ENCODE measurements around the gene CSPG4. TPM values are rescaled to one million over a fixed set of nuclear protein-coding genes. Genes with fewer than 3 reads are reported as not detected.

The CSPG4 gene
- total and polyA plus RNA-seq, 2 donors (not counting 3 experiments of a cell fraction or from before 2014, with no cell fraction given): not detected

- H3K27me3 ChIP-seq (ENCODE audit: control insufficient read depth in 2 of 2, insufficient read depth in 2 of 2, low read length in 2 of 2): peaks cover 13 to 17% of the 10 kb centered on the region in 2 experiments
- CTCF ChIA-PET: interaction anchor here (1.1 kb wide), 1 partner anchor 10 kb away, joined by 5 read pairs; no protein-coding TSS in a partner anchor
- FAIRE-seq (no peak), DNase-seq (ENCODE audit: low read depth, low spot score) (no peak)
- no peaks in the 10 kb centered on the region for H3K79me2 ChIP-seq (ENCODE audit: control insufficient read depth, insufficient read depth, low read length)
- intact Hi-C loops (cut with micrococcal nuclease): no loop called here
- BruUV-seq (replicated peaks): no TSS peak
- H4K20me1 ChIP-seq (replicated peaks; ENCODE audit: control insufficient read depth, extremely low read depth, insufficient read depth, low read length): no peaks in the 10 kb centered on the region
- no peaks in the 10 kb centered on the region for H3K36me3 ChIP-seq (ENCODE audit: control insufficient read depth in 2 of 2, extremely low read depth in 1 of 2, insufficient read depth in 2 of 2, low read length in 2 of 2)
- H3K9me1 ChIP-seq (replicated peaks; ENCODE audit: control insufficient read depth, extremely low read depth, insufficient read depth, low read length): no peaks in the 10 kb centered on the region
- H3K9me3 ChIP-seq (replicated peaks; ENCODE audit: control insufficient read depth, insufficient read depth, low read length): no peaks in the 10 kb centered on the region
- H3K27ac ChIP-seq (ENCODE audit: insufficient read depth, low read depth, low read length): no peak overlapping the region
- no peak overlapping the region for H3K4me2 ChIP-seq (ENCODE audit: insufficient read depth, low read length)
- POLR2A ChIA-PET: no interaction called here
- H3K4me1 ChIP-seq (ENCODE audit: control insufficient read depth, extremely low read depth, insufficient read depth, low read length): no peaks in the 10 kb centered on the region
- TF ChIP-seq POLR2AphosphoS5 (IDR thresholded peaks at IDR 0.05; ENCODE audit: insufficient read depth, low read depth, low read length): no peak
- TF ChIP-seq, protein P1, sequence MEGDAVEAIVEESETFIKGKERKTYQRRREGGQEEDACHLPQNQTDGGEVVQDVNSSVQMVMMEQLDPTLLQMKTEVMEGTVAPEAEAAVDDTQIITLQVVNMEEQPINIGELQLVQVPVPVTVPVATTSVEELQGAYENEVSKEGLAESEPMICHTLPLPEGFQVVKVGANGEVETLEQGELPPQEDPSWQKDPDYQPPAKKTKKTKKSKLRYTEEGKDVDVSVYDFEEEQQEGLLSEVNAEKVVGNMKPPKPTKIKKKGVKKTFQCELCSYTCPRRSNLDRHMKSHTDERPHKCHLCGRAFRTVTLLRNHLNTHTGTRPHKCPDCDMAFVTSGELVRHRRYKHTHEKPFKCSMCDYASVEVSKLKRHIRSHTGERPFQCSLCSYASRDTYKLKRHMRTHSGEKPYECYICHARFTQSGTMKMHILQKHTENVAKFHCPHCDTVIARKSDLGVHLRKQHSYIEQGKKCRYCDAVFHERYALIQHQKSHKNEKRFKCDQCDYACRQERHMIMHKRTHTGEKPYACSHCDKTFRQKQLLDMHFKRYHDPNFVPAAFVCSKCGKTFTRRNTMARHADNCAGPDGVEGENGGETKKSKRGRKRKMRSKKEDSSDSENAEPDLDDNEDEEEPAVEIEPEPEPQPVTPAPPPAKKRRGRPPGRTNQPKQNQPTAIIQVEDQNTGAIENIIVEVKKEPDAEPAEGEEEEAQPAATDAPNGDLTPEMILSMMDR (IDR thresholded peaks at IDR 0.05; ENCODE audit: extremely low read depth in 1 of 2, insufficient read depth in 1 of 2, low read depth in 1 of 2, low read length in 2 of 2): no peak
- peak; percentile 45 for TF ChIP-seq EZH2 (IDR thresholded peaks at IDR 0.05; ENCODE audit: borderline replicate concordance, low read depth, low read length, severe bottlenecking)
- no peak for TF ChIP-seq JUN (IDR thresholded peaks at IDR 0.05; ENCODE audit: borderline replicate concordance, insufficient read depth, insufficient read length, low read depth)
- TF ChIP-seq POLR2A (IDR thresholded peaks at IDR 0.05; ENCODE audit: low read depth, low read length): no peak
- TF ChIP-seq FOS (IDR thresholded peaks at IDR 0.05; ENCODE audit: borderline replicate concordance, insufficient read depth, low read length): no peak
- no peak overlapping the region for H2AFZ ChIP-seq (ENCODE audit: low read depth, low read length)
- dilution Hi-C loops (cut with MboI; ENCODE audit: extremely low pct_ligation_motif_present, low sequenced_read_pairs): no loop called here
- no peak overlapping the region for H3K4me3 ChIP-seq (replicated peaks in 1 of 3; ENCODE audit: insufficient read depth in 1 of 3, low read depth in 1 of 3, low read length in 3 of 3)
- no peak overlapping the region for H3K9ac ChIP-seq (replicated peaks; ENCODE audit: extremely low read depth, insufficient read depth, low read length)
These were observed 9.5 kb upstream of the CSPG4 start for GRCh38 chr15:75721923-75722870.
